MV-4-11 (cell line): ENCODE data around the gene DDX25.
"Not testable (repeated sequence)": the region's sequence is repeated elsewhere in the genome, so short reads cannot be mapped to it uniquely, and the experiment has no call there.

Source experiments
- DNase-seq: peaks from one replicate; lab custom pipeline; 2025; lab: John Stamatoyannopoulos, UW

DDX25 gene

DNA sequence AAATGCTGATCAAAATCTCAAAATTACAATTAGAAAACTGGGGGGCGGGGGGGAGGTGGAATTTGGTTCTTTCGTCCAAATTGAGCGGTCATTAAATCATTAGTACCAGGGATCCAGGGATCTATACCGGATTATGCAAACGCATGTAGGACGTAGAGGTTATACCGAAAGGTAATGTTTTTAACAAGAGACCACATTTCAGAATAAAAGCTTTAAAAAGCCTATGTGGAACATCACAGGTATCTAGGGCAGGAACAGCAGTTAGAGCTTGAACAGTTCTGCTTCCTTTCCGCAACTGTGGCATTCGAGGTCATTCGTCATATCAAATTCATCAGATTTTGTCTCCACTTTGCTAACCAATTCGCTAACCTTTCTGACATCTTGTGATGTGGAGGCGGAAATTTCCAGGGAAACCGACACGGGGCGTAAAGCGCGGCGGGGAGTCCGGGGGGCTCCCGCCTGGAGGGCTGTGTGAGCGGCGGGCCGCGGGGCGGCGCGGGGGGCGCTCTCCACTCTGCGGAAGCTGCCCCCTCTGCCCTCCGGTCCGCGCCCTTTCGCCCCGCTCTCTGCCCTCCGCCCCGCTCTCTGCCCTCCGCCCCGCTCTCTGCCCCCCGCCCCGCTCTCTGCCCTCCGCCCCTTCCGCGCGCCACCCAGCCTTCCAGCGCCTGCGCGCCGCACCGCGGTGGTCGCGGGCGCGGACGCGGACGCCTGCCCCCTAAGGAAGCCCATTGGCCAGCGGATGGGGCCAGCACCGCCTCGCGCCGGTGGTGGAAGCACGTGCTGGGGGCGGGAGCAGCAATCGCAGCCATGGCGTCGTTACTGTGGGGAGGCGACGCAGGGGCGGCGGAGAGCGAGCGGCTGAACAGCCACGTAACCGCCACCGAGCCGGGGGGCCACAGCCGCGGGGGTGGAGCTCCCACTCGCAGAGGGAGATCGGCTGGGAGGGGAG lies at the start of gene DDX25:
Gene DDX25, plus strand, starts transcription at position 798 of the 949 bp plus-strand sequence. Its CDS starts 10 bp downstream, at position 808.
- no peak for DNase-seq

GRCh38 chr11:125857670-125858069 lies 46.6 kb upstream of the DDX25 start:
- DNase-seq: not testable (repeated sequence)

DNA sequence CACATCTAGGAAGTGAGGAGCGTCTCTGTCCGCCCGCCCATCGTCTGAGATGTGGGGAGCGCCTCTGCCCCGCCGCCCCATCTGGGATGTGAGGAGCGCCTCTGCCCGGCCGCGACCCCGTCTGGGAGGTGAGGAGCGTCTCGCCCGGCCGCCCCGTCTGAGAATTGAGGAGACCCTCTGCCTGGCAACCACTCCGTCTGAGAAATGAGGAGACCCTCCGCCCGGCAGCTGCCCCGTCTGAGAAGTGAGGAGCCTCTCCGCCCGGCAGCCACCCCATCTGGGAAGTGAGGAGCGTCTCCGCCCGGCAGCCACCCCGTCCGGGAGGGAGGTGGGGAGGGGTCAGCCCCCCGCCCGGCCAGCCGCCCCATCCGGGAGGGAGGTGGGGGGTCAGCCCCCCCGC lies 41.5 kb upstream of the DDX25 start:
- DNase-seq: not testable (repeated sequence)

DNA sequence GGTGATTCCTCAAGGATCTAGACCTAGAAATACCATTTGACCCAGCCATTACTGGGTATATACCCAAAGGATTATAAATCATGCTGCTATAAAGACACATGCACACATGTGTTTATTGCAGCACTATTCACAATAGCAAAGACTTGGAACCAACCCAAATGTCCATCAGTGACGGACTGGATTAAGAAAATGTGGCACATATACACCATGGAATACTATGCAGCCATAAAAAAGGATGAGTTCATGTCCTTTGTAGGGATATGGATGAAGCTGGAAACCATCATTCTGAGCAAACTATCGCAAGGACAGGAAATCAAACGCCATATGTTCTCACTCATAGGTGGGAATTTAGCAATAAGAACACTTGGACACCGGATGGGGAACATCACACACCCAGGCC lies 39.0 kb upstream of the DDX25 start:
- DNase-seq: not testable (repeated sequence)

- DNase-seq: no peak
These were observed 34.8 kb upstream of the DDX25 start for GRCh38 chr11:125869521-125869920.

GRCh38 chr11:125871391-125872137 lies 32.7 kb upstream of the DDX25 start:
- DNase-seq: no peak

- peak; percentile 48 for DNase-seq
These were observed 32.2 kb upstream of the DDX25 start for GRCh38 chr11:125872138-125872491.

- DNase-seq: no peak
These were observed 30.3 kb upstream of the DDX25 start for GRCh38 chr11:125873881-125874555.

GRCh38 chr11:125874556-125875124 lies 29.7 kb upstream of the DDX25 start:
- peak; percentile 35 for DNase-seq

DNA sequence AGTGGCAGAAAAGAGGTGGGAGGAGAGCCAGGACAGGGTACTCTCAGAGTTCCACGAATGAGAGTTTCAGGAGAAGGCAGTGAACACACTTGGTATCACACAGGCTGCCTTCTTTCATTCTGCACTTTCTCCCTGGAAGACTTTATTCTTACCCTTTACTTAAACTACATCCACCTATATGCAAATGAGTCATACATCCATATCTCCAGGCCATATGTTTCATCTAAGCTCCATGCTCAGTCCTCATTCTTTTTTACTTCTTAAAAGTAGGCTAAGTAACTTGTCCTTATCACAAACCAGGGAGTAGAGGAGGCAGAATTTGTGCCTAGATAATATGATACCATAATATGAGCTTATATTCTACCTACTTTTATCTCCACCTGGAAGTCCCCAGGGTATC lies 23.0 kb upstream of the DDX25 start:
- no peak for DNase-seq

- DNase-seq: no peak
These were observed 20.9 kb upstream of the DDX25 start for GRCh38 chr11:125883375-125883774.

- DNase-seq: peak; percentile 72
These were observed 17.3 kb upstream of the DDX25 start for GRCh38 chr11:125886997-125887372.

DNA sequence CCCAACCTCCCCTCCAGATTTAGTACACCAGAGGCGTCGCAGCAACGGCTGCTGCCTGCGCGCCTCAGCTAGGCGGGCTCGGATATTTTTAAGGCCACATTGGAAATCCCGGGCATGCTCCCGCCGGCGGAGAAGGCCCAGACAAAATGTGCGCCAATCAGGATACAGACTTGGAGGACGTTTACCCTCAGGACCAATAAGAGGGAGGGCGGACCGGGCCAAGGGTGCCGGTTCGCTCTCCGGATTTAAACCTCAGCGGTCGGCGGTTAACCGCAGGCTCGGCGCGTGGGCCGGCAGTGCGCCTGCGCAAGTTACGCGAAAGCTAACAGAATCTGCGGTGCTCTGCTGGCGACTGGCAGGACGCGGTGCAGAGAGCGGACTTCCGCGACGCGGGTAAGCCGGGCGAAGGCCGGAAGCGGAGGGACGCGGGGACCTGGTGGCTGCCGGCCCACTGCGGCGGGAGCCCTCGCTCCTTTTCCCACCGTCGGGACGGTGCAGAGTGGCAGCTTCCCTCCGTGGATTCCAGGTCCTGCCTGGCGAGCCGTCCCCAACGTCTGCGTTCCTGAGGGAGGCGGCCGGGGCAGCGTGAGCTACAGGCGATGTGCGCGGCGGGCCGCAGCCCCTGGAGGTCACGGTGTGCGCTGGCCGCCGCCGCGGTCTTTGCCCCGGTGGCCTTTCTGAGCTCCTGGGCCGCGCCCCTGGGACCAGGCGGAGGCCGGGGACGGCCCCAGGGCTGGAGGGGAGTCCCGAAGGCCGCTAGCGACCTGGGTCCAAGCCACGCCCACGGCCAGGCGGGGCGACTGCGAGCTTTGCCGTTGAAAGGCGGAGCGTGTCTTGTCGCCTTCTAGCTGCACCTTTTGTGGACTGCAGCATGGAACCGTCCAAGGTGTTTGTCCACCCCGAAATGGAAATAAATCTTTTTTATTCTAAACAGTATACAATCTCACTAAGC lies 16.7 kb upstream of the DDX25 start, which contains the start of gene HYLS1:
Gene HYLS1, plus strand, starts transcription at position 296 of the 952 bp plus-strand sequence. CDS start 11,701 bp downstream, outside the sequence.
- peak; percentile 98 for DNase-seq

GRCh38 chr11:125890447-125891100 lies 13.7 kb upstream of the DDX25 start:
- DNase-seq: no peak

GRCh38 chr11:125892071-125892470 lies 12.2 kb upstream of the DDX25 start:
- DNase-seq: no peak

DNA sequence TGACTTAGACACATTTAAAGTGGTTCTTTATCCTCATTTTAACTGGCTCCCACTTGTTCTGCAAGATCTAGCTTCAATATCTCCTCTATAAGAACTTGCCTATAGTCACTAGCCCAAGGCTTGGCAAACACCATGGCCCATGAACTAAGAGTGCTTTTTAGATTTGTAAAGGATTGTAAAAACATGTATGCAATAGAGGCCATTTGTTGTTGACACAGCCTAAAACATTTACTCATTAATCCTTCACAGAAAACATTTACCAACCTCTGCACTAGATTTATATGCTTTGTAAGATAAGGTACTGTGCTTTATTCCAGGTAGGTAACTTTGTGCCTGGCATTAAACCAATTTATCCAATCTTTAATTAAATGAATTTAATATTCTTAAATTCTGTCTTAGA lies 11.3 kb upstream of the DDX25 start:
- DNase-seq: no peak

DNA sequence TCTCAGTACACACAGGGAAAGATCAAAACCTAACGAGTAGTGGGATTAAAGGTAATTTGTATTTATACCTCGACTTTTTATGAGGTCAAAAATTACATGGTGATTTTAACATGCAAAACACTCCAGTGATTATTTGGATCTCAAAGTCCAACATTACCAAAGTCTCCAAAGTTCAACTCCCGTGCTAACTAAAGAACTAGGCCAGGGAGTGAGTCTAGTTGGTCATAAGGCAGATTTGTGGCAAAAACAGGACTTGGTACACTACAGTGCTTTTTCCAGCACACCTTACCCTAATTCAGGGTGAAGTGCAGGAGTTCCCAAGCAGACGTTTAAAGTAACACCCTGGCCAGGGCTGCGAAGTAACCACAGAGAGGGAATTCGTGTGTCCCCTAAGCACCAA lies 2.4 kb upstream of the DDX25 start:
- DNase-seq: no peak

- no peak for DNase-seq
These were observed 1.9 kb upstream of the DDX25 start for GRCh38 chr11:125902277-125902926.

DNA sequence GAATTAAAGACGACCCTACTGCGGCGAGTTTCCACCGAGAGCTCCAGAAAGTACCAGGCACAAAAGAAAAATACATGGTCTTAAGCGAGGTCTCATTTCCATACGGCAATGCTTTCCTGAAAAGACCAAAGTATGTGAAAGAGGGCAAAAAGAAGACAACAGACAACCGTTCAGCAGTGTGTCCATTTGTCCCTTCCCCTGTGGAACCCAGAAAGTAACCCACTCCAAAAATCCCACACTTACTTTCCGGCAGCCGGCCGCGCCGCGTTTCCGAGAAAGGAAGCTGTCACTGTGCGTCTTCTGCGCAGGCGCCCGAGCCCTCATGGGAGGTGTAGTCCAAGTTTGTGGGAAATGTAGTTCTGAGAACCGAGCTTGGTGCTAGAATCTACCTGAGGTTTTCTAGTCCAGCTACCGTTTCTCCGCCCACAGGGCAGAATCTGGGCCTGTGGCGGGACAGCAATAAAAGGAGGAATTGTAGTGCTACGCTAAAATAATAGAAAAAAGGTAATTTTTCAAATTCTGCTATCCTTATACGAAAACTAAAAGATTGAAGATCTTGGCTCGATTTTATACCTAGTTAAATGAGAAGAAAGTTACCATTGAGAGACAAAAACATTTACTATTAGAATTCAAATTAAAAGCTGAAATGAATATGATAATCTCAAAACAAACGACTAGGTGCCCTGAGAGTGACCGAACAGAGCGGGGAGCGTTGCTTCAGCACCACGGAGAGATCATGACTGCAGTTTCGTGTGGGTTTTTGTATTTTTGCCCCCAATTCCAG lies 1.2 kb upstream of the DDX25 start, which contains the start of gene PUS3:
Gene PUS3, minus strand, starts transcription at position 280 of the 784 bp plus-strand sequence. CDS start 6,922 bp downstream, outside the sequence.
- peak; percentile 81 for DNase-seq
